H1 (cell line): ENCODE measurements around the gene USP17L20. TPM values are rescaled to one million over a fixed set of nuclear protein-coding genes. Genes with fewer than 3 reads are reported as not detected.
"Not testable (repeated sequence)": the region's sequence is repeated elsewhere in the genome, so short reads cannot be mapped to it uniquely, and the experiment has no call there.

Source experiments
- CTCF ChIA-PET: fragments of 300-600 bp; sonication (Branson Sonifier 250); formaldehyde crosslinking; loops from one replicate; lab custom pipeline; 2021; ENCODE audit not compliant: partially characterized antibody; lab: Charles Lee
- POLR2A ChIA-PET: fragments of 300-600 bp; sonication (Branson Sonifier 250); formaldehyde crosslinking; loops from one replicate; lab custom pipeline; 2021; ENCODE audit warnings: inconsistent platforms; ENCODE audit not compliant: partially characterized antibody; lab: Charles Lee
- DNase-seq, 2 experiments: peaks; one replicate each; pipeline versions ENCODE4 v3.0.0 to v3.0.0-alpha.2; 2010 to 2022; ENCODE audit warnings: low spot score in 2 of 2, low read depth in 1 of 2, mixed read lengths in 1 of 2
- FAIRE-seq: peaks from 2 replicates; lab custom pipeline; 2011; peaks lifted over from hg19 to GRCh38; lab: Jason Lieb, UNC
- H2AFZ ChIP-seq: 2 replicates; pipeline ENCODE4 v1.8.1; 2012; ENCODE audit warnings: low read length, inconsistent platforms
- H2AK5ac ChIP-seq: 2 replicates; pipeline ENCODE4 v1.6.1; 2013; ENCODE audit warnings: low read depth, low read length
- H2BK120ac ChIP-seq: replicated peaks from 2 replicates; pipeline ENCODE3; 2013; ENCODE audit warnings: low read depth, low read length, inconsistent platforms
- H2BK12ac ChIP-seq: 2 replicates; pipeline ENCODE4 v1.6.1; 2013; ENCODE audit warnings: low read depth, low read length
- H2BK15ac ChIP-seq: 2 replicates; pipeline ENCODE4 v1.6.1; 2013; ENCODE audit warnings: low read length
- H2BK20ac ChIP-seq: 2 replicates; pipeline ENCODE4 v1.6.1; 2013; ENCODE audit warnings: low read length
- H2BK5ac ChIP-seq: 2 replicates; pipeline ENCODE4 v1.6.1; 2013; ENCODE audit warnings: low read depth, low read length
- H3K14ac ChIP-seq: 2 replicates; pipeline ENCODE4 v1.6.1; 2013; ENCODE audit warnings: inconsistent platforms; ENCODE audit not compliant: insufficient read length
- H3K18ac ChIP-seq: 2 replicates; pipeline ENCODE4 v1.6.1; 2013; ENCODE audit warnings: low read length; ENCODE audit errors: extremely low read depth
- H3K23ac ChIP-seq: 2 replicates; pipeline ENCODE4 v1.6.1; 2013; ENCODE audit warnings: inconsistent platforms; ENCODE audit not compliant: insufficient read length
- H3K23me2 ChIP-seq: 2 replicates; pipeline ENCODE4 v1.6.1; 2013; ENCODE audit warnings: low read depth, low read length
- H3K27ac ChIP-seq: 2 replicates; pipeline ENCODE4 v1.6.1; 2011; ENCODE audit warnings: low read depth, low read length, inconsistent platforms
- H3K27me3 ChIP-seq, 4 experiments: replicated peaks in 1 of 4; 1 replicate in 1 of 4; 2 replicates in 3 of 4; pipeline versions ENCODE4 v1.6.1 to v1.8.1; 2011 to 2013; ENCODE audit warnings: low read length in 3 of 4, mild to moderate bottlenecking in 3 of 4, inconsistent platforms in 2 of 4, mixed read lengths in 2 of 4, moderate library complexity in 1 of 4; ENCODE audit not compliant: control insufficient read depth in 3 of 4, insufficient read depth in 3 of 4; ENCODE audit errors: extremely low read depth in 1 of 4
- H3K36me3 ChIP-seq, 4 experiments: 2 replicates each; pipeline versions ENCODE4 v1.6.1 to v1.8.1; 2011 to 2013; ENCODE audit warnings: mild to moderate bottlenecking in 4 of 4, low read length in 3 of 4, moderate library complexity in 2 of 4, control low read depth in 1 of 4, inconsistent platforms in 1 of 4; ENCODE audit not compliant: insufficient read depth in 4 of 4, control insufficient read depth in 2 of 4
- H3K4ac ChIP-seq: replicated peaks from 2 replicates; pipeline ENCODE3; 2013; ENCODE audit warnings: low read length, low read depth, mixed read lengths, inconsistent platforms; ENCODE audit not compliant: insufficient read length
- H3K4me1 ChIP-seq, 4 experiments: replicated peaks in 1 of 4; 1 replicate in 1 of 4; 2 replicates in 3 of 4; pipeline versions ENCODE4 v1.6.1 to v1.8.1; 2011 to 2013; ENCODE audit warnings: low read length in 3 of 4, inconsistent platforms in 2 of 4, mixed read lengths in 1 of 4; ENCODE audit not compliant: insufficient read depth in 4 of 4, control insufficient read depth in 3 of 4
- H3K4me2 ChIP-seq, 2 experiments: 2 replicates each; pipeline versions ENCODE4 v1.6.1 to v1.8.1; 2011 to 2013; ENCODE audit warnings: low read depth in 2 of 2, low read length in 2 of 2, control low read depth in 1 of 2, inconsistent platforms in 1 of 2, mild to moderate bottlenecking in 1 of 2; ENCODE audit not compliant: insufficient read depth in 1 of 2
- H3K4me3 ChIP-seq, 4 experiments: fragments of 200-600, 300-600 bp in 1 of 4; sonication (generic), shearing (Covaris generic), sonication (Bioruptor Twin) in 1 of 4; 2 replicates each; pipeline versions ENCODE4 v1.5.1 to v1.8.1; 2011 to 2016; ENCODE audit warnings: low read length in 4 of 4, low read depth in 3 of 4, control low read depth in 2 of 4, inconsistent platforms in 2 of 4, mild to moderate bottlenecking in 2 of 4, mixed read lengths in 1 of 4, moderate library complexity in 1 of 4; ENCODE audit not compliant: insufficient read depth in 2 of 4; ENCODE audit errors: extremely low read depth in 1 of 4
- H3K56ac ChIP-seq: replicated peaks from 2 replicates; pipeline ENCODE3; 2013; ENCODE audit warnings: low read depth, mild to moderate bottlenecking, mixed read lengths, low read length, inconsistent platforms; ENCODE audit not compliant: insufficient read length
- H3K79me1 ChIP-seq: 2 replicates; pipeline ENCODE4 v1.6.1; 2013; ENCODE audit warnings: low read depth, low read length, control low read depth
- H3K79me2 ChIP-seq, 2 experiments: 2 replicates each; pipeline versions ENCODE4 v1.6.1 to v1.8.1; 2012 to 2013; ENCODE audit warnings: low read length in 2 of 2, mild to moderate bottlenecking in 2 of 2, inconsistent platforms in 1 of 2; ENCODE audit not compliant: insufficient read depth in 2 of 2, control insufficient read depth in 1 of 2
- H3K9ac ChIP-seq, 4 experiments: replicated peaks in 1 of 4; 1 replicate in 1 of 4; 2 replicates in 3 of 4; pipeline versions ENCODE4 v1.6.1 to v1.8.1; 2011 to 2013; ENCODE audit warnings: low read depth in 3 of 4, low read length in 3 of 4, control low read depth in 2 of 4, mild to moderate bottlenecking in 2 of 4, moderate library complexity in 2 of 4, inconsistent platforms in 1 of 4; ENCODE audit errors: extremely low read depth in 1 of 4
- H3K9me3 ChIP-seq, 2 experiments: 2 replicates each; pipeline versions ENCODE4 v1.6.1 to v1.8.1; 2012 to 2013; ENCODE audit warnings: mild to moderate bottlenecking in 2 of 2, moderate library complexity in 2 of 2, control low read depth in 1 of 2, inconsistent platforms in 1 of 2, low read depth in 1 of 2, low read length in 1 of 2, mixed read lengths in 1 of 2; ENCODE audit not compliant: insufficient read depth in 2 of 2
- H4K20me1 ChIP-seq, 2 experiments: replicated peaks in 1 of 2; 2 replicates each; pipeline versions ENCODE3 to v1.8.1; 2011 to 2013; ENCODE audit warnings: inconsistent platforms in 2 of 2, low read length in 2 of 2, mild to moderate bottlenecking in 1 of 2; ENCODE audit not compliant: insufficient read depth in 2 of 2, control insufficient read depth in 1 of 2
- H4K5ac ChIP-seq: 2 replicates; pipeline ENCODE4 v1.6.1; 2013; ENCODE audit warnings: low read length, low read depth, mixed read lengths, inconsistent platforms; ENCODE audit not compliant: insufficient read length
- H4K8ac ChIP-seq: 2 replicates; pipeline ENCODE4 v1.8.0; 2013; ENCODE audit warnings: mild to moderate bottlenecking, moderate library complexity, low read length, inconsistent platforms; ENCODE audit not compliant: insufficient read depth; ENCODE audit errors: extremely low read depth
- H4K91ac ChIP-seq: replicated peaks from 2 replicates; pipeline ENCODE3; 2013; ENCODE audit warnings: low read length, mixed read lengths, inconsistent platforms; ENCODE audit not compliant: insufficient read length
- WGBS, 2 experiments: shearing (Covaris generic) in 1 of 2; methylation state at CpG; one replicate each; pipeline versions ENCODE4 v1.1.6 to v1.1.7; 2013 to 2015; ENCODE audit warnings: low lambda C conversion rate in 2 of 2, mixed read lengths in 2 of 2, inconsistent platforms in 1 of 2, low coverage in 1 of 2, missing lambda C conversion rate in 1 of 2; ENCODE audit not compliant: insufficient replicate concordance in 2 of 2, insufficient coverage in 1 of 2, insufficient read length in 1 of 2; ENCODE audit errors: extremely low coverage in 1 of 2, missing lambda C conversion rate in 1 of 2; 5-methylcytosine and 5-hydroxymethylcytosine counted together
- polyA plus RNA-seq, 7 experiments: library from polyadenylated mRNA; depleted of rRNA in 3 of 7; stranded (reverse) in 5 of 7; unstranded in 2 of 7; fragments of >200 nt in 5 of 7; fragments of 200-250 nt in 2 of 7; gene quantifications; 1 replicate in 5 of 7; 2 replicates in 1 of 7; 4 replicates in 1 of 7; pipeline versions ENCODE4 v1.2.1 to v1.2.3, GENCODE V29; 2011 to 2013; ENCODE audit warnings: missing spikeins in 2 of 7, mixed read lengths in 2 of 7
- total RNA-seq: library from RNA; stranded (reverse); fragmentation: NEBNext Ultra II Directional; extraction: Animal tissue kit (Norgen Biotek cat#: 25700); gene quantifications from 2 replicates; pipeline ENCODE4 v1.2.1, GENCODE V29; 2021

The USP17L20 gene
- total and polyA plus RNA-seq, 2 of the 8 experiments (the other 6 are each of a cell fraction or from before 2014, with no cell fraction given), result not detected

- H3K27me3 ChIP-seq, H3K79me2 ChIP-seq, H2AK5ac ChIP-seq, H2BK5ac ChIP-seq, CTCF ChIA-PET, H3K79me1 ChIP-seq, POLR2A ChIA-PET, H2BK120ac ChIP-seq, H3K27ac ChIP-seq, H4K20me1 ChIP-seq, H3K4ac ChIP-seq, H3K23me2 ChIP-seq, H3K9ac ChIP-seq, H3K23ac ChIP-seq, H2BK12ac ChIP-seq, DNase-seq, H4K91ac ChIP-seq, H3K18ac ChIP-seq, FAIRE-seq, H2BK15ac ChIP-seq, H3K56ac ChIP-seq, H3K4me2 ChIP-seq, H4K5ac ChIP-seq, H3K4me1 ChIP-seq, H3K4me3 ChIP-seq, H4K8ac ChIP-seq, H3K36me3 ChIP-seq, H3K14ac ChIP-seq, H2BK20ac ChIP-seq, H2AFZ ChIP-seq: not testable (repeated sequence)
- 82% methylated on average over 12 of the region's 12 CpGs; no CpG with 5 or more reads in 1 of the 2 experiments for WGBS, 2 experiments
- peaks cover 5 to 13% of the 10 kb centered on the region in 2 experiments for H3K9me3 ChIP-seq
These were observed 19.5 kb upstream of the USP17L20 start for GRCh38 chr4:9238461-9238860.

GRCh38 chr4:9243579-9243978, 14.3 kb upstream of the USP17L20 start, which contains the start of gene USP17L17:
USP17L17 (plus strand) TSS chr4:9243879; CDS start chr4:9243879, 0 bp downstream.
- H2AK5ac ChIP-seq, H2BK120ac ChIP-seq, H2BK12ac ChIP-seq, H3K56ac ChIP-seq, H3K9ac ChIP-seq, H4K20me1 ChIP-seq, H2BK20ac ChIP-seq, DNase-seq, H2BK15ac ChIP-seq, H3K27me3 ChIP-seq, H2BK5ac ChIP-seq, H3K4ac ChIP-seq, H3K4me1 ChIP-seq, H3K23ac ChIP-seq, FAIRE-seq, H3K36me3 ChIP-seq, H3K23me2 ChIP-seq, H3K18ac ChIP-seq, H4K91ac ChIP-seq, H3K4me3 ChIP-seq, H3K79me2 ChIP-seq, H3K4me2 ChIP-seq, H4K5ac ChIP-seq, POLR2A ChIA-PET, H2AFZ ChIP-seq, CTCF ChIA-PET, H3K79me1 ChIP-seq, H3K14ac ChIP-seq, H4K8ac ChIP-seq, H3K27ac ChIP-seq: not testable (repeated sequence)
- peaks cover 3 to 12% of the 10 kb centered on the region in 2 experiments; a peak in 2 of 4 replicates for H3K9me3 ChIP-seq
- WGBS, 2 experiments, result 88% methylated on average over 6 of the region's 14 CpGs; no CpG with 5 or more reads in 1 of the 2 experiments
